ENCODE measurements around the gene BACH1. TPM values are rescaled to one million over a fixed set of nuclear protein-coding genes. Genes with fewer than 3 reads are reported as not detected.

The BACH1 gene
- total RNA-seq, 1 donor from 2014 or later = 127 TPM

DNA sequence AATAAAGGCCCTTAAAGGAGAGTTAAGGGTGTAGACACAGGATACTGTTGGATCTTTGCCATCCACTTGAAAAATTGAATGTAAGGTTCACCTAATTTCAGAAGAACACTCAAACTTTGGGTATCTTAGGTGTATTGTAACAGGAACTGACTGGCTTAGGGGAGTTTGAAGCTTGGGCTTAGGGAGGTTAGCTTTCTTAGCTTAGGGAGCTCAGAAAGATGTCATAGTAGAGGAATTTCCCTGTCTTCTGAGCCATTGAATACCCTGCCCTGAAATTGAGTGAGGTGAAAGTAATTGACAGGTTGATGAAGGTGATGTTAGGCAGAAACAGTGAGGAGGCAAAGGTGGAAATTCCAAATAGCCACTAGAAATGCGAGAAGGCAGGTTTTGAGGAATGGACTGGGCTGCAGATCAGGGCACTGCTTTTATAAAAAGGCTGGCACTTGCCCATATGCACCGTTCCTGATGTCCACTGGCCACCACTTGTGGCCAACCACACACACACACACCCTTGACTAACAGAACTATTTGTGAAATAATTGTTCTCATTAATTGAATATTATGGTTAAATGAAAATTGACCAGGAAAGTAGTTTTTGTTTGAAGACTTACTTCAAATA, 16.5 kb downstream of the BACH1 start:
- DNase-seq = no peak

DNA sequence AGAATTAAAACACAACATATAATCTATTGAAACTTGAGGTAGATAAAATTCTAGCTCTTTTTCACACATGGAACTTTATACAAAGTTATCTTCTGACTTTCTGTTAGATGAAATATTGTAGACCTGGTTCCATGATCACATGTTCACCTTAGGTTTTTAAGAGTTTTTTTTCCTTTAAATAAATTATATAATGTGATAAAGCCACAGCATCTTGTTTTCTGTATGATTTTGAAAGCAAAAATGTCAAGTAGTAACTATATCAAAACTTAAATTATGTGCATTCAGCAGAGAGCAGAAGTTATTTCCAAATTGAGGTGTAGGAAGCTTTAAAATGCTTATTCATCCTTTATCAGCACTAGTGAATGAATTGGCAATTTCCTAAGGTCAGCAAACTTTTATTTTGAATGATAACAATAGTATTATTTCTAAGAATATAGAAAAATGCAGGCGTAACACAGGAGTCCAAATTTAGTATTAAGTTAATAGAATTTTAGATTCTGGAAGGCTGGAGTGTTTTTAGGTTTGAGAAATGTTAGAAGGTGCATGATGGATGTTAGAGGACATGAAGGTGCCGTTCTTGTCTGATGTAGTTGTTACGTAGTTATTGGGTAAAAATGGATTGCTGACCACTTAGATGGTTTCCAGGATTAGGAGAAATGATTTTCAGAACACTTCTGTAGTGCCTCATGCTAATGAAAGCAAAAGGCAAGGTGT, 17.5 kb downstream of the BACH1 start:
- no peak for DNase-seq

DNA sequence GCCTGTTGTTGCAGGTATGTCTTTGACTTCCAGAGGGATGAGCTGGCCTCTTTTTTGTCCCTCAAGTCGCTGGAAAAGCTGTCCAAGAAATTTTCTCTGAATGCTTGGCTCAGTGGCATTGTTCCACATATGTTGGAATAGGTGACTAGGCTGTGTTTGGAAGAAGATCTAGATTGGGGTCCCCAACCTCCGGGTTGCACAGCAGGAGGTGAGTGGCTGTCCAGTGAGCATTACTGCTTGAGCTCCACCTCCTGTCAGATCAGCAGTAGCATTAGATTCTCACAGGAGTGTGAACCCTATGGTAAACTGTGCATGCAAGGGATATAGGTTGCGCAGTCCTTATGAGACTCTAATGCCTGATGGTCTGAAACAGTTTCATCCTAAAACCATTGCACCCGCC, 18.1 kb downstream of the BACH1 start:
- no peak for DNase-seq

DNA sequence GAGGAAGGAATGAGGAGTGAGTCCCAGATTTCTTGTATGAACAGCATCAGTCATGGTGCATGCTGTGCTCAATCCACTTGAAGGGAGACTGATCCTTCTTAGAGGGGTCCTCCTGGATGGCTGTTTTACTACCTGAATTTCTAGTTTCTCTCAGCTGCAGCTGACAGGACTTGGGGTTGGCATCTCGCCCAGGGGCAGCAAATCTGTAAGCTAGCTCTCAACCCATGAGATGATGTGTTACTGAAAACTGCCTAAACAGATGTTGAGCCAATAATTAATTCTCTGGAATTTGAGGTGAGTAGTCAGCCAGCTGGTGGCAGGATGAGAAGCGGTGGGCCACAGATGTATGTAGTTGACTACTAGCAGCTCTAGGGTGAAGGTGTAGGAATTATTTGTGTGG, 19.6 kb downstream of the BACH1 start:
- DNase-seq = no peak

DNA sequence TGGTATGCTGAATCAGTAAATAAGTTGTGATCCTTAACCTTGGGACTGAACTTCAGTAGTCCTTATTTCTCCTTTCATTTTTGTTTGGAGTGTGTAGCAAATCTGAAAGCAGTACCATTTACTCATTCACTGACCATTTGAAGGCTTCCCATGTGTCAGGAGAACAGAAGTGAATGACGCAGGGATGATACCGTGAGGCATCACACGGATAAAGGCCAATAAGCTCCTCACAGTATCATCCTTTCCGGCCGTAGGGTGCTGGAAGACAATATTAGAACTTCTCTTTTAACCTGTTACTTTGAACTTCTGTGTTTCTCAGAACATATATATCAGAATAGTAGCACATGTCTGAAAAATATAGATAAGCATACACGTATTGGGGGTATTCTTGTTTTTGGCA, 21.3 kb downstream of the BACH1 start:
- no peak for DNase-seq

DNA sequence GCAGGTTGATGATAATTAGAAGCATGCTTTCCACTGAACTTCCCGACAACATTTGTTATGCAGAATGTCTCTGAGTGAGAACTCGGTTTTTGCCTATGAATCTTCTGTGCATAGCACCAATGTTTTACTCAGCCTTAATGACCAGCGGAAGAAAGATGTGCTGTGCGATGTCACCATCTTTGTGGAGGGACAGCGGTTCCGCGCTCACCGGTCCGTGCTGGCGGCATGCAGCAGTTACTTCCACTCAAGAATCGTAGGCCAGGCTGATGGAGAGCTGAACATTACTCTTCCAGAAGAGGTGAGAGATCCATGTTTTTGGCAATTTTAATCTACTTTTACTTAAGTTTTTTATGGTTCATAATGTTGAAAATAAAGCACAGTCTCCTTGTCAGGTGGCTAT, 22.5 kb downstream of the BACH1 start:
- no peak for DNase-seq

DNA sequence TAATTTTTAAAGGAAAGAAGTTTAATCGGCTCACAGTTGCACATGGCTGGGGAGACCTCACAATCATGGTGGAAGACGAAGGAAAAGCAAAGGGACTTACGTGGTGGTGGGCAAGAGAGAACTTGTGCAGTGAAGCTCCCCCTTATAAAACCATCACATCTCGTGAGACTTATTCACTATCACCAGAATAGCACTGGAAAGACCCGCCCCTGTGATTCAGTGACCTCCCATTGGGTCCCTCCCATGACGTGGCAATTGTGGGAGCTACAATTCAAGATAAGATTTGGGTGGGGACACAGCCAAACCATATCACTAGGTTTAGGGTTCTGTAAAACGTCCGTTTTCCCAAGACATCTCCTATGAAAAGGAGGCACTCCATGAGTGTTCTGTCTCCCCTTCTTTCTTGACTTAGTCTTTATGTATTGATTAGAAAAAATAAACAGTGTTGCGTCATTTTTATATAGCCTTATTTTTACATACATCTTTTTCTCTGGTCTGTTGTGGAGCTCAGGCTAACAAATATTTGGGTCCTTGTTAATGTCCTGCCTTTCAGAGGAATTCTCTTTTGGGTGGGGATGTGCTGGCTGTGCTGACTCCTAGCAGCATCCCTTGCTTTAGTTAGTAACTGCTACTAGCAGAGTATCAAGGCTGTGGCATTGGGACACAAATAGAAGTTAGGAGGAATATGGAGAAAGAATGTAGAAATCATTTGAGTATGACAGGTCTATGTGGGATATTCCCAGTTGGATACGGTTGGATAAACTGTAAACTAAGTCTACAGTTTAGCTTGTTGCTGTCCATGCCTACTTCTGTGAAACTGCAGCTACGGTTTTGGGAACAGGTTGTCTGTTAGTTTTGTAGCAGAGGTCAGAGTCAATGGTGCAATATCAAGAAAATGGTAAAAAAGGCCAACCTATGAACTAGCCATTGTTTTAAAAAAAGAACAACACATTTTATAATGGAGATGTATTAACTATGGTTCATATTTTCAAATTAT, 23.5 kb downstream of the BACH1 start:
- DNase-seq = no peak

DNA sequence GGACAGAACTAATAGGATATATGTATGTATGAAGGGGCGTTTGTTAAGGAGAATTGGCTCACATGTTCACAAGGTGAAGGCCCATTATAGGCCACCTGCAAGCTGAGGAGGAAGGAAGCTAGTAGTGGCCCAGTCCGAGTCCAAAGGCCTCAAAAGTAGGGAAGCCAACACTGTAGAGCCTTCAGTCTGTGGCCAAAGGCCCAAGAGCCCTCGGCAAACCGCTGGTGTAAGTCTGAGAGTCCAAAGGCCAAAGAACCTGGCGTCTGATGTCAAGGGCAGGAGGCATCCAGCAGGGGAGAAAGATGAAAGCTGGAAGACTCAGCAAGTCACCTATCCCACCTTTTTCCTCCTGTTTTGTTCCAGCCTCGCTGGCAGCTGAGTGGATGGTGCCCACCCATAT, 24.5 kb downstream of the BACH1 start:
- no peak for DNase-seq

DNA sequence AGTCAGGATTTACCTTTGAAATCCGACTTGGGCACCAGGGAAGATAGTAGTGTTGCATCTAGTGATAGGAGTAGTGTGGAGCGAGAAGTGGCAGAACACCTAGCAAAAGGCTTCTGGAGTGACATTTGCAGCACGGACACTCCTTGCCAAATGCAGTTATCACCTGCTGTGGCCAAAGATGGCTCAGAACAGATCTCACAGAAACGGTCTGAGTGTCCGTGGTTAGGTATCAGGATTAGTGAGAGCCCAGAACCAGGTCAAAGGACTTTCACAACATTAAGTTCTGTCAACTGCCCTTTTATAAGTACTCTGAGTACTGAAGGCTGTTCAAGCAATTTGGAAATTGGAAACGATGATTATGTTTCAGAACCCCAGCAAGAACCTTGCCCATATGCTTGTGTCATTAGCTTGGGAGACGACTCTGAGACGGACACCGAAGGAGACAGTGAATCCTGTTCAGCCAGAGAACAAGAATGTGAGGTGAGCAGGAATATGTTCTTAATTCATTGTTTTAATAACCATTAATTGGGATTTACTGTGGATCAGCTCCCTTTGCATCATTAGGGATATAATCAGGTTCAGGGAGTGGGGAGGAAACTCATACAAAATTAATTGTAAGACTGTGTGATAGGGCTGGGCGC, 28.3 kb downstream of the BACH1 start:
- no peak for DNase-seq

DNA sequence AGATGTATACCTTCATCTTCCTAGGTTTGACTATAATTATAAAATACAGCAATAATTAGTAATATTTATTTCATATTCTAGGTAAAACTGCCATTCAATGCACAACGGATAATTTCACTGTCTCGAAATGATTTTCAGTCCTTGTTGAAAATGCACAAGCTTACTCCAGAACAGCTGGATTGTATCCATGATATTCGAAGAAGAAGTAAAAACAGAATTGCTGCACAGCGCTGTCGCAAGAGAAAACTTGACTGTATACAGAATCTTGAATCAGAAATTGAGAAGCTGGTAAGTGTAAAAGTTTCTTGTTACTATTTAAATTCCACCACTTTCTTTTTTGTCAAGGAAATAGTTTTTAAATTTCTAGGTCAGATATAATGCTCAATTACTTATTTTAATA, 30.7 kb downstream of the BACH1 start:
- DNase-seq = no peak

DNA sequence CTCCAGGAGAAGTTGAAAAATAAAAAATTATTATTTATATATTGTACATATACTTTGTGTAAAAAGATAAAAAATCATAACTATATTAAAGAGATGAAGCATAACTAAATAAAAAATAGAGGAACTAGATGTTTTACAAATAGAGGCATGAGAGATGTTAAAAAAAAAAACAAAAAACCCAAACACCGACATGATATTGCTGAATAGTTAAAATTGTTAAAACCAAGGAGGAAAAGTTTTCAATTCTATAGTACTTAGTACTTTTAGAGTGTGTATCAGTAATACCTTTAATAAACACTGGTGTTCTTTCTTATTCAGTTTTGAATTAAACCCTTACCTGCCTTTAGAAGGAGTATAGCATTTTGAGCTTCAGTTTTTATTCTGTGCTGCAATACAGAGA, 32.1 kb downstream of the BACH1 start:
- DNase-seq = no peak

DNA sequence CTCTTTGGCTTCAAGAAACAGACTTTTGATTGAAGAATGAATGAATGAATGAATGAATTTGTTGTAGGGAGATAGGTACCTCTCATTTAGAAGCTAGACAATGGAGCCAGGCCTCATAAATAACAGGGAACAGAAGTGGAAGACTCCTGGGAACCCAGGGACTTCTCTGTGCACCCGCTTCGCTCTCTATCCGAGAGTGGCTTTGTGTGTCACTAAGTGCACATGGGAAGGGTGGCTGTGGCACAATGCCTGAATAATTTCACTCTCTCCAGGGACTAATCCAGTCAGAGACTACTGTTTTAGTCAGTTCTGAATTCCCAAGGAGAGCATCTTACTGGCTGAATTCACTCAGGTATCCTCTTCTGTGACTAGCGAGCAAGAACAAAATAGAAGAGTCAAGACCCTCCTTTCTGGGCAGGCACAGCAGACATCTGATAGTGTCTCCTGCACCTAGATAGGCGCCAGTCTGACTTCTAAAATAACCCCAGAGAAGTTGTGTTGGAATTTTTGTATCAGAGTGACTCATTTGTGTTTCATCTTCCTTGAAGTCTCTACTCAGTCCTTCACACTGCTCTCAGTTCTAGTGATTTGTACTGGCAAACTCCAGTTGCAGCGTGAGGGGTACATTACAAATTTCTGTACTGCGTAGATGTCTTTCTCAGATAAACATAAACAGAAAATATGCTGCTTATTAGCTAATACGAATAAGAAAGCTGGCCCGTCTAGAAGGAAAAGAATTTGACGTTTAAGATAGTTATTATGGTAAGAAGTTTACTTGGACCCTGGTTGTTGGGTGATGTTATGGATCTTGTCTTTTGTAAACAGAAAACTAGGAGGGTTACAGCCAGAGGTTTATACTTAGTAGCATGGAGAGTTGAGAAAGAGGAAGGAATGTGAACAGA, 34.0 kb downstream of the BACH1 start:
- no peak for DNase-seq

DNA sequence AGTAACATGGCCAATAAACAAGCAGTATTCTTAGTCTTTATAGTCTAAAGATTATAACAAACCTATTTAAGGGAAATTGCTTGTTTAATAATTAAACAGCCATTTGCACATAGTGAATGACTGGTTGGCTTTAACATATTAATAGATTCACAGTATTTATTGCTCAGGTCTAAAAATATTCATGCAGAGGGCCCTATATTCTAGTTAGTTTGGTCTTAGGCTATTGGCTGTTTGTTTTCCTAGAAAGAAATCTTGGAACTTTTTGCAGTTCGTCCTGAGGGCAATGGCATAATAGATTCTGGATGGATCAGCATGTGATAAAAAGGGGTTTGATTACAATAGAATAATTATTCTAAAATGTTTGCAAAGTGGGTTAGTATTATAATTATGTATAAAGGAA, 34.7 kb downstream of the BACH1 start:
- no peak for DNase-seq

DNA sequence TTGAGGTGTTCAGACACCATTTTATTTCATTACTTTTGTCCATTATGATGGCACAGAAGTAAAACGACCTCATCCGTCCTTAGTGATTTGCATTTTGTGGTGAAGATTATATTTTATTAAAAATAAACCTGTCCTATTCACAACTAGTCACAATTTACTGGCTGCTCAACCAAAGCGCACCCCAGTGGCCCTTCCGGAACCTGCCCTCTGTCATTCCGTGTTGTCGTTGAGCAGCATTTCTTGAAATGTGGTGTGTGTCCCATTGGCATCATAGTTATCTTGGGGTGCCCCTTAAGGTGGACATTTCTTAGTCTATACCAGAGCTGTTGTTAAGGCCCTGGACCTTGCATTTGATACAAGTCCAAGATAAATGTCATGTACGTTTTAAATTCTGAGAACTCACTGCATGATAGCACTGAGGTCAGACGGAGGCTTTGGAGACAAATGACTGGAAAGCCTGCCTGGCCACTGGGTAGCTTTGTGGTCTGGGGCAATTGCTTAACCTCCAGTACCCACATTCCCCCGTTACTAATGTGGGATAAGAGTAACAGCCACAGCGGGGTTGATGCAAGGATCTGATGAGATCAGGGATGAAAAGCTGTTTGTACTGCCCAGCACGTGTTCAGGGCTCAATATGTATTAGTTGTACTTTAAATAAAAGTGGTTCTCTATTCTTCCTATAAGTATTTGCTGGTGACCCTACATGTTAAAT, 36.2 kb downstream of the BACH1 start:
- no peak for DNase-seq

DNA sequence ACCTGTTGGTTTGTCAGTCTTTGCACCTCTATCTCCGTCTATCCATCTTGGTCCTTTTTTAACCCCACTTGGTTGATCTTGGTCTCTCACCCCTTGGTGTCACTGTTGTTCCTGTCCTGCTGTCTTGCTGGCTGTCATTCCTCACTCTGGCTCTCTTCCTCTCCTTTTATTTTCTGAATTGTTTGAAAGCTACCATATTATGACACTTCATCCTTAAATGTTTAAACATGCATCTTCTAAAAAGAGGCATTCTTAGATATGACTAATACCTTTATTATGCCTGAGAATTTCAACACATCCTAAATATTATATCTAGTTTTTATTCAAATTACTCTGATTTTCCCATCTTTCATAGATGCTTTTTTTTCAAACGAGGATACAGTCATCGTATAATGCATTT, 37.0 kb downstream of the BACH1 start:
- no peak for DNase-seq

DNA sequence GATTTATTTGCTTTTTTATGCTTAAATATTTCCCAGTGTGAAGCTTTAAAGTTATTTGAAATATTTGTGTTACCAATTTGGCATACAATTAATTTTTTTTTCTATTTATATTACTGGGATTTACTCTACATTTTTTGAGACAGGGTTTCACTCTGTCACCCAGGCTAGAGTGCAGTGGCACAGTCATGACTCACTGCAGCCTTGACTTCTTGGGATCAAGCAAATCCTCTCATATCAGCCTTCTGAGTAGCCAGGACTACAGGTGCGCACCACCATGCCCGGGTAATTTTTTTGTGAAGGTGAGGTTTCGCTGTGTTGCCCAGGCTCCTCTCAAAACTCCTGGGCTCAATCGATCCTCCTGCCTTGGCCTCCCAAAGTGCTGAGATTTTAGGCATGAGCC, 39.5 kb downstream of the BACH1 start:
- no peak for DNase-seq

DNA sequence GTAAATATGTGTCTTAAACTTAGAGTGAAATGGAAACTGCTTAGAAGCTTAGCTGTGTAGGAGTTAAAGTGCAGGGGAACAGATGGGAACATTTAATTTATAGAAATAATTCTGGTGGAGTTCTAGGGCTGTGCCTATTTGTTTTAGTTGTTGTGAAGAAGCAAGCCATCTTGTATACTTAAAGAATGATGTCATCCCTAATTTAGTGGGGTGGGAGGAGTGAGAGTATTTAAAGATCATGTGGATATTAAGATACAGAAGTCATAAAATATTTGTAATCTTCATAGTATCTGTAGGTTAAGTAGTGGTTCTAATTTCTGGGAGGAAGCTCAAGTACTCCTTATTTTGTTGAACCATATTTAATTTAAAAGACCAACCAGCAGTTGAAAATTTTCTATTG, 41.5 kb downstream of the BACH1 start:
- no peak for DNase-seq

DNA sequence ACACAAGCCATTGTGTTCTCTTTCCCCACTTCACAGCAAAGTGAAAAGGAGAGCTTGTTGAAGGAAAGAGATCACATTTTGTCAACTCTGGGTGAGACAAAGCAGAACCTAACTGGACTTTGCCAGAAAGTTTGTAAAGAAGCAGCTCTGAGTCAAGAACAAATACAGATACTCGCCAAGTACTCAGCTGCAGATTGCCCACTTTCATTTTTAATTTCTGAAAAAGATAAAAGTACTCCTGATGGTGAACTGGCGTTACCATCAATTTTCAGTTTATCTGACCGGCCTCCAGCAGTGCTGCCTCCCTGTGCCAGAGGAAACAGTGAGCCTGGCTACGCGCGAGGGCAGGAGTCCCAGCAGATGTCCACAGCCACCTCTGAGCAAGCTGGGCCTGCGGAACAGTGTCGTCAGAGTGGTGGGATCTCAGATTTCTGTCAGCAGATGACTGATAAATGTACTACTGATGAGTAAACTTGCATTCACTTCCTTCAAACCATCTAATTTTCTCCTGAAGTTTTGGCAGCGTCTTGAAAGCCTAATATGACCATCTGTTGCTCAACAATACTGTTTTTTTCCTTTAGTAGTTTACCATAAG, 43.7 kb downstream of the BACH1 start:
- DNase-seq = no peak

DNA sequence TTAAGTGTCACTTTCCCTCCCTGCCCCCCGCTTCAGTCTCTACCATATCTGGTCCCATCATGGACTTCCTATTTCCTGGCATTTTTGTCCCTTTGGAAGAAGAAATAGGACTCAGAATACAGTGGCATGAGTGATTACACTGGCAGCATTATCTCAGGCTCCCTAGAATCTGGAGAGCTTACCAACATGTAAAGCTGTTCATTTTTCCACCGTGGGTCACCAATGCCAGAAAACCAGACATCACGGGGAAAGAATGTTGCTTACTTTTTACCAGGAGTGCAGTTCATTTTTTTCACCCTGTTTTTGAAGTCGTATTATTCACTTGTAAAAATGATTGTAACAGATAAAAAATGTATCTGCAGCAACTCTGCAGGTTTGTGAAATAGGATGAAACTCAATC, 44.8 kb downstream of the BACH1 start:
- no peak for DNase-seq

DNA sequence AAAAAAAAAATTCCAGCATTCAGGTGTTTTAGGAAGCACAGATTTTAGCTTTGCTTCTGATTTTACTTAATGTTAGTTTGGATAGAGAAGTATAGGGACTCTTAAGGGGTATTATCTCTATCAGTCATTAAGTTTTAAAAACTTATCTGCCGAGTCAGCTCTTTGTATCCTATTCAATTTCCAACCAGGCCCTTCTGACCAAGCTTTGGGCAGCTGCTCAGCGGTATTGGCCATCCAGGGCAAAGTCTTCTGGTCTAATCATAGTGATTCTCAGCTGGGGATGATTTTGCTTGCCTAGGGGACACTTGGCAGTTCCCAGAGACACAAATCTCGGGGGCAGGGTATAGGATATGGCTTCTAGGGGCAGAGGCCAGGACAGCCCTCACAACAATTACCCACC, 47.6 kb downstream of the BACH1 start:
- no peak for DNase-seq

DNA sequence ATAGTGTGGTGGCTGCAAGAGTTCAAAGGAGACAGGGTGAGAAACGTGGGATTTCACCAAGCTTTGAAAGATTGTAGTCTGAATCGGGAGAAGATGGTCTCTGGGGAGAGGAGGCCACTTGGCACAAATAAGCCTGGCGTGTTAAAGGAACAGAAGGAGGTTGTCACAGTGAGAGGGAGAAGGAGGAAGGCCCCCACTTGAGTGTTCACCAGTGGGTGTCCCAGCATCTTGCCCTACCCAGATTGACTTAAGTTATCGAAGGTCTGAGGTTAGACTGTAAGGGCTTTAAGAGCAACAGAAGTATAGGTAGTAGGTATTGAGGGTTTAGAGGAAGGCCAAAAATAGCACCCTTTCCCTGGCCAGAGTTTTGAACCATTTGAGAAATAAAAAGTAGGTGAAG, 48.0 kb downstream of the BACH1 start:
- no peak for DNase-seq

Measured in occipital lobe (tissue), 2 donors.